NCI-H1048 (cell line): Measurements from ENCODE around the gene PRAMEF12.
"Not testable (repeated sequence)": the region's sequence is repeated elsewhere in the genome, so short reads cannot be mapped to it uniquely, and the experiment has no call there.

Source experiments
- DNase-seq: peaks from one replicate; lab custom pipeline; 2025; lab: John Stamatoyannopoulos, UW

PRAMEF12 gene

DNA sequence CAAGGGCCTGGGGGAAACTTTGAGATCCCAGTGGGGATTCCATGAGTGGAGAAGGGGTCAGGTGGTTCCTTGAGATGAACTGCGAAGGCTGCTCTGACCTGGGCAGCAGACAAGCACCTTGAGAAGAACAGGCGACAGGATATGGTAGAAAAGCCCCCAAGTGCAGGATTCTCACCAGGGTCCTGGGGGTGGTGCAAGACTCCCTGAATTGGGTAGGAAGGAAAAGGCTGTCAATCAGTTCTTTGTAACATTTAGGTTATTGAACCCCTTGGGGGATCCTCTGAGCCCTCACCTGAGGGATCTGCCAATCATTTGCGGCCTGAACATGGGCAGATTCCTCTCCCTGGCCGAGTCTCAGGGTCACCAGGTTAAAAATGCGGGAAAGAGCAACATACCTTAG, 2.4 kb upstream of the PRAMEF12 start:
- no peak for DNase-seq

DNA sequence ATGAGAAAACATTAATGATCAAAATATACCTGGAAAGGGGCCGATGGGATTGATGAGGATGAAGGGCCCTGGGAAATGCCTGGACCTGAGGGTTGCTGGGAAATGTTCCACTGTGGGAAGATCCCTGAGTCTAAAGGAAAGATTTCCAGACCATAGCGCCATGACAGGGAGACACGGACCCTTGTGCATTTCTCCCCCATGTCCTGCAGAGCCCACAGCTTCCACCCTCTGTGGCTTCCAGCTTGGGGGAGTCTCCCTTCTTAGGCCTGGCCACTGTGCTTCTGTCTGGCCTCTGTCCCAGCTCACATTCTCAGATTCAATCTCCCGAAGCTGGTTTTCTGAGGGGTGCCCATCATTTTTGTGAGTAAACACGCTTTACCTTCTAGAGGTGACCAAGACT, 1.0 kb upstream of the PRAMEF12 start:
- DNase-seq = no peak

DNA sequence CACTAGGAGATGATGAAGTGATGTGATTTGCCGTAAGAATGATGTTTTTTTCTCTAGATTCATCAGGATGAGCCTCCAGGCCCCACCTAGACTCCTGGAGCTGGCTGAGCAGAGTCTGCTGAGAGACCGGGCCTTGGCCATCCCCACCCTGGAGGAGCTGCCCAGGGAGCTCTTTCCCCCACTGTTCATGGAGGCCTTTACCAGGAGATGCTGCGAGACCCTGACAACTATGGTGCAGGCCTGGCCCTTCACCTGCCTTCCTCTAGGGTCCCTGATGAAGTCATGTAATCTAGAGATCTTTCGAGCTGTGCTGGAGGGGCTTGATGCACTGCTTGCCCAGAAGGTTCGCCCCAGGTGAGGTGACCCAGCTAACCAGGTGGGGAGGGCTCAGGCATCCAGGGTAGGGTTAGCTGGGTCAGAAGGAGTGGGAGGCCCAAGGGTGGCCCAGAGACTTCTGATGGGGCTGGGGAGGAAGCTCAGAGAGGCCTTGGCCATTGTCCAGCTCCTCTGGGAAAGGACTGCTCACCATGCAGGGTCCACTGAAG, 1.3 kb downstream of the PRAMEF12 start:
- no peak for DNase-seq

DNA sequence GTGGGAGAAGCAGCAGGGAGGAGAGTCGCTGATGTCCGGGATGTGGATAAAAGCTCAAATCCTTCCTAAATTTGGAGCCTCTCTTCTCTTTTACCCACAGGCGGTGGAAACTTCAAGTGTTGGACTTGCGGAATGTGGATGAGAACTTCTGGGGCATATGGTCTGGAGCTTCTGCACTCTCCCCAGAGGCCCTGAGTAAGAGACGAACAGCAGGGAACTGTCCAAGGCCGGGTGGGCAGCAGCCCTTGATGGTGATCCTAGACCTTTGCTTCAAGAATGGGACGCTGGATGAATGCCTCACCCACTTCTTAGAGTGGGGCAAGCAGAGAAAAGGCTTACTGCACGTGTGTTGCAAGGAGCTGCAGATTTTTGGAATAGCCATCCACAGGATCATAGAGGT, 1.9 kb downstream of the PRAMEF12 start:
- DNase-seq = no peak

DNA sequence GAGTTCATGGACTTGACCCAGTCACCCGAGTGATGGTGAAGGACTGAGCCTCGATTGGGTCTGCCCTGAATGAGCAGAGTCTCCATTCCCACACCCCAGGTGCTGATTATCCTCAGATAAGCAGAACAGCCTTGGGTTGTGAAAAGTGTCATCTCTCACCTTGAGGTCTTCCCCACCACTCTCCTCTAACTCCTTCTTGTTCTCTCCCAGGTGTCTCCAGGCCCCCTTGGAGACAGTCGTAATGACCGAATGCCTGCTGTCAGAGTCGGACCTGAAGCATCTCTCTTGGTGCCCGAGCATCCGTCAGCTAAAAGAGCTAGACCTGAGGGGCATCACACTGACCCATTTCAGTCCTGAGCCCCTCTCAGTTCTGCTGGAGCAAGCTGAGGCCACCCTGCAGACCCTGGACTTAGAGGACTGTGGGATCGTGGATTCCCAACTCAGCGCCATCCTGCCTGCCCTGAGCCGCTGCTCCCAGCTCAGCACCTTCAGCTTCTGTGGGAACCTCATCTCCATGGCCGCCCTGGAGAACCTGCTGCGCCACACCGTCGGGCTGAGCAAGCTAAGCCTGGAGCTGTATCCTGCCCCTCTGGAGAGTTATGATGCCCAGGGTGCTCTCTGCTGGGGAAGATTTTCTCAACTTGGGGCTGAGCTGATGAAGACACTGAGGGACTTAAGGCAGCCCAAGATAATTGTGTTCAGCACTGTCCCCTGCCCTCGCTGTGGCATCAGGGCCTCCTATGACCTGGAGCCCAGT, 3.4 kb downstream of the PRAMEF12 start:
- DNase-seq = no peak

DNA sequence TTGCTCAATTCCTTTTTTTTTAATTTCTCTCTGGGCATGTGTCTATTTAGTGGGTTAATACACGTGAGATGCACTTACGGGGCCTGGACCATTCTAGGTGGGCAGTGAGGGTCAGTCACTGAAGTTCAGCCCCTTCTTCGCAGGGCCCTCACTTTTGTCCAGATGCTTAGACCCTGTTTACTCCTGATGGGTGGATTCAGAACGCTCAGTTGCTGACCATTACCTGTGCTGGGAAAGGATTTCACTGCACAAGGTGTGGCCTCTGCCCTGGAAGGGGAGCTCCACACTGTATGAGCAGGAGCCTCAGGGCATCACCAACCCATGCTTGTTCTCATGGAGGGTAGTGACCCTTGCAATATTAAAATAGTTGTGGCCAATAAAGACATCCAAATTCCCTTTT, 4.5 kb downstream of the PRAMEF12 start:
- DNase-seq = no peak

DNA sequence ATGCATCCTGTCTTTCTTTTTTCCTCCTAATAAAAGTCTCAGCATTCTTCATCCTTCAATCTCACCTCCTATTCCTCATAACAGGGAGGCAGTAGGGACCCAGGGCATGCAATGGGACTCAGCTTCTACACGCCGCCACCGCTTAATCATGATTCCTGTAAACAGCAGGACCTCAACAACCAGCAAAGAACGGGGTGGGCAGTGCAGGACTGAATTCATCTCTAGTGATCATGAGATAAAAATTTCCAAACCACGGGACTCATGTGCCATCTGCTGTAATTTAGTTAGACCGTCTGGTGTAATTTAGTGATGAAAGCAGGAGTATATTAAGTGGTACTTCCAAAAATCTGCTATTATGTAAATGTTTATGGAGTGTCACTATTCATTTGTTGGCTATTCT, 5.4 kb downstream of the PRAMEF12 start:
- DNase-seq = no peak

DNA sequence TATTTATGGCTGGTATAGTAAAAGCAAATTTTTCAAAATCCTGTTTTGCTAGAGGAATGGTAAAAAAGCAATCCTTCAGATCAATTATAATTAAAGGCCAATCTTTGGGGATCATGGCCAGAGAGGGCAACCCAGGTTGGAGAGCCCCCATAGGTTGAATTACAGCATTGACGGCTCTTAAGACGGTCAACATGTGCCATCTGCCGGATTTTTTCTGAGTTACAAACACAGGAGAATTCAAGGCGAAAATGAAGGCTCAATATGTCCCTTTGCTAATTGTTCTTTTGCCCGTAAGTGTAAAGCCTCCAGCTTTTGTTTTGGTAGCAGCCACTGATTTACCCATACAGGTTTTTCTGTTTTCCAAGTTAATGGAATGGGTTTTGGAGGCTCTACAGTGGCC, 8.0 kb downstream of the PRAMEF12 start:
- not testable (repeated sequence) for DNase-seq

DNA sequence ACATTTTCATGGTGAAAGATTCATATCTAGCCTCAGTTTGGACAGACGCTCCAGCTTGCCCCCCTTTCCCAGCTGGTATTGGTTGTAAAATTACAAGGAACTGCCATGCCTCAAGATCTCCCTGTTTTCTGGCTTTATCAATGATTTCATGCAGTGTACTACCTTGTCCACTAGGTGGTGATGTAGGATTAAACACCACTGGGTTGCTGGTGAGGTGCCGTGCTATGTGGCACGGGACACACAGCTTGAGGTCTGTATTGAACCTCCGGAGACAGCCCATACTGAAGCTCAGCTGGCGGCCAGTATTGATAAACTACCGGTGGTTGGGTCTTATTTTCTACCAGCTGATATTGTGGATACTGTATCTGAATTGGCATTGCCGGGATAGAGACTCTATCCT, 10.2 kb downstream of the PRAMEF12 start:
- DNase-seq = not testable (repeated sequence)

DNA sequence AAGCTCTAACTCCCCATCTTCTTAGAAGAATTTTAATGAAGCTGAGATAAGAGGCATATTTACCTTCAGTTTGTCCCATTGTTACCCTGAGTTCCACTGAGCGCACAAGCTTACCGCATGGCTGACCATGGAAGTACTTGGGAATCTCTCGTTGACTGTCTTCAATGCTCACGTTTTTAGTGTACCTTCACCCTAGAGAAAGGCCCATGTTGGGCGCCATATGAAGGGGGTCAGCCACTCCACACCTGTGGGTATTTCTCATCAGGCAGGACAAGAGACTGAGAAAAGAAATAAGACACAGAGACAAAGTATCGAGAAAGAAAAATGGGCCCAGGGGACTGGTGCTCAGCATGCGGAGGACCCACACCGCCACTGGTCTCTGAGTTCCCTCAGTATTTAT, 11.2 kb downstream of the PRAMEF12 start:
- not testable (repeated sequence) for DNase-seq

DNA sequence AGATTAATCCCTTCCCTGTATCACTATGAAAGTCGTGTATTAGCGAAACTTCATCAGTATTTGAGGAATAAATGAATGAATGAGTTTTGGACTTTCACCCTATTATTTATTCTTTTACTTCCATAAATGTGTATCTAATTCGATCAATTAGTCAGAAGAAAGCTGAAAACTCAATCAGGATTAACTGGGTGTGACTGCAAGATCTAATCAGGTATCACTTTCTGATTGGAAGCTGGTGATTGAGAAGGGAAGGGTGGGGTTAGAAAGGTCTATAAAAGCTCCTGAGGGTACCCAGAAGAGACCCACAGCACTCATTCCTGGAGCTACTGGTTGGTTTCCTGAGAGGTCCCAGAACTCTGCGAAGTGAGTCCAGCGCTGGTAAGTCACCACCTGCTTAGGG, 17.6 kb downstream of the PRAMEF12 start, which contains the start of gene PRAMEF1:
Gene PRAMEF1, plus strand, starts transcription at position 301 of the 400 bp plus-strand sequence. CDS start 1,831 bp downstream, outside the sequence.
- not testable (repeated sequence) for DNase-seq

DNA sequence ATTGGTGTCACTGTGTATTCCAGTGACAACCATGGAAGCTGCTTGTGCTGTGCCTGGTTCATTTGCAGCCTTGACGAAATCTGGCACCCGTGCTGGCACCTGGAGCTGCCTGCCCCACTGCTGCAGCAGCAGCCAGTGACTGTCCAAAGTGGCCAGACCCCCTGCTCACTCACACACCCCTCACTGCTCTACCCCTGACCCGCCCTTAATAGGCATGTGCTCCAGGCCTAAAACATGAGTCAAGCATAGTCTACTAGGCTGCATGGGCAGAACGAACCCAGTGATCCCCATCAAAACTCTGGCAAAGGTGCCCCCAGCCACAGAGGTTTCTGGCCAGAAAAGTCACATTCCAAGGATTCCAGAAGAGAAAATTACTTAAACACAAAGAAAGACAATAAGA, 25.4 kb downstream of the PRAMEF12 start:
- DNase-seq = no peak

DNA sequence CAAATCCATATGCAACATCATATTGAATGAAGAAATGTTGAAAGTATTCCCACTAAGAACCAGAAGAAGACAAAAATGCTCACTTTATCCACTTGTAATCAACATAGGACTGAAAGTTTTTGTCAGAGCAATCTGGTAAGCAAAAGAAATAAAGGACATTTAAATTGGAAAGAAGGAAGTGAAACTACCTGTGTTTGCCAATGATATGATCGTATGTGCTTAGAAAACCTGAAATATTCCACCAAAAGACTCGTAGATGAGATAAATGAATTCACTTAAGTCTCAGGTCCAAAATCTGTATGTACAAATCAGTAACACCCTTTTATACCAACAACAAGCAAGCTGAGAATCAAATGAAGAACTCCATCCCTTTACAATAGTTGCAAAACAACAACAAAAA, 26.2 kb downstream of the PRAMEF12 start:
- no peak for DNase-seq

DNA sequence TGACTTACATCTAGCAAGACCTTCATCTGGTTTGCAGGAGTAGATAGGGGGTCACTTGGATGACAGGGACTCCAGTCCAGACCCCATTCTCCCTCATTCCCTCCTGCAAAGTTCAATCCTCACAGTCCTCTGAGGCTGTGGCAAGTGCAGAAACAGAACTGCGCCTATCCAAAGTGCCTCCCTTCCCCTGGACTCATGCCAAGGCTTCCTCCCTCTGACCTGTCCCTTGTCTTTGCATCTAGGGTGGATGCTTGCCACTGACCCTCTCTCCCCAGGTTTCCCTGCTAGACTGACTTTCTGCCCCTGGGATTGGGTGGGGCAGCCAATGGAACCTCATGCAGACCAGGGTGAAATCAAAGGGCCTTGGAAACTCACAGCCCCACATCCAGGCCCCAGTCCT, 36.4 kb downstream of the PRAMEF12 start:
- DNase-seq = no peak

DNA sequence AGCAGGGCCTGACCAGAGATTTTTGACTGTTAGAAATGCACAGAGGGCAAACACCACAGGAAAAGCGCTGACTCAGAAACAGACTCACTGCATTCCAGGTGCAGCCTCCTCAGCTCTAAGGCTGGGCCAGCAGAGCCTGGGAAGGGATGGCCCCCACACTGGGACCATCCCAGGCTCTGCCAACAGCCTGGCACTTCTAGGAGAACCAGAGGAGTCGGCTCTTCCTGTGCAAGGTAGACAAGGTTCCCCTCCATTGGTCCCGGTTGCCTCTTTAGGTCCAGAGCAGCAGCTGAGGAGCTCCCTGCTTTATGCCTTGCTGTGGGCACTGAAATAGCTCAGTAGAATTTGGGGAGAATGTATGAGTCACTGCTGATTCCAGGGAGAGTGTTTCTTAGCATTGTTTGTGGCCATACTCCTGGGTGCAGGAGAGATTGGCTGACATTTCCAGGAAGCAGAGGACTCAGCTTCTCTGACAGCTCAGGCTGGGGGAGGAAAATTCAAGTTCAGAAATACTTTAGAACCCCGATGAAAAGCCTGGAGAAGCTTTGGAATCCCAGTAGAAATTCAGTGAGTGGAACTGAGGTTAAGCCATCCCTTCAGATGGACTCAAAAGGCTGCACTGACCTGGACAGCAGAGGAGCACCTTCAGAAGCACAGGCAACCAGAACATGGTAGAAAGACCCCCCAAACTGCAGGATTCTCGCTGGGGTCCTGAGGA, 37.3 kb downstream of the PRAMEF12 start:
- no peak for DNase-seq

DNA sequence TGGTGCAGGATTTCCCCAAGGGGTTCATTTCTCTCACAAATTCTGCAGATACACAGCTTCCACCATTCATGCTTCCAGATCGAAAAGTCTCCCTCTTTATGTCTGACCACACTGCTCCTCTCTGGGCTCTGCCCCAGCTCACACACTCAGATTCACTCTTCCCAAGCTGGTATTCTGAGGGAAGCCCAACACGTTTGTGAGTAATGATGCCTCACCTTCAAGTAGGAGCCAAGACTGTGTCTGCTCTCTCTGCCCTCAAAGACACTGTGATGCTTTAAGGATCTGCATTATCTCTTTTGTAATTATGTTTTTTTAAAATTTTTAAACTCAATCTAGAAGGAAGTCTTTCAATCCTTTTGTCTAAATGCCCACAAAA, 37.9 kb downstream of the PRAMEF12 start:
- DNase-seq = no peak

DNA sequence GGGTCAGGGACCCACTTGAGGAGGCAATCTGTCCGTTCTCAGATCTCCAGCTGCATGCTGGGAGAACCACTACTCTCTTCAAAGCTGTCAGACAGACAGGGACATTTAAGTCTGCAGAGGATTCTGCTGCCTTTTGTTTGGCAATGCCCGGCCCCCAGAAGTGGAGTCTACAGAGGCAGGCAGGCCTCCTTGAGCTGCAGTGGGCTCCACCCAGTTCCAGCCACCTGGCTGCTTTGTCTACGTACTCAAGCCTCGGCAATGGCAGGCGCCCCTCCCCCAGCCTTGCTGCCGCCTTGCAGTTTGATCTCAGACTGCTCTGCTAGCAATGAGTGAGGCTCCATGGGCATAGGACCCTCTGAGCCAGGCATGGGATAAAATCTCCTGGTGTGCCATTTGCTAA, 45.5 kb downstream of the PRAMEF12 start:
- not testable (repeated sequence) for DNase-seq
